Activated T-helper 1 cell treated with Interleukin-2 at 50 U/mL for 16 hours (primary cell): Measurements from ENCODE around the gene ATOH7.
"Not testable (repeated sequence)": the region's sequence is repeated elsewhere in the genome, so short reads cannot be mapped to it uniquely, and the experiment has no call there.

Experiments
- DNase-seq: peaks from one replicate; pipeline ENCODE4 v3.0.0-alpha.2; 2020; ENCODE audit warnings: low read depth

The ATOH7 gene

GRCh38 chr10:68237173-68237572, 5.3 kb upstream of the ATOH7 start:
- no peak for DNase-seq

GRCh38 chr10:68235581-68235980, 3.7 kb upstream of the ATOH7 start:
- no peak for DNase-seq

- DNase-seq, result no peak
Observed at GRCh38 chr10:68235111-68235510, 3.2 kb upstream of the ATOH7 start.

GRCh38 chr10:68233046-68233445, 1.1 kb upstream of the ATOH7 start:
- no peak for DNase-seq

GRCh38 chr10:68231106-68231816, 652 bp downstream of the ATOH7 start:
- no peak for DNase-seq

GRCh38 chr10:68230268-68230667, 1.6 kb downstream of the ATOH7 start:
- DNase-seq, result no peak

GRCh38 chr10:68224810-68225209, 7.1 kb downstream of the ATOH7 start:
- DNase-seq, result no peak

GRCh38 chr10:68223535-68224165, 8.3 kb downstream of the ATOH7 start:
- DNase-seq, result no peak

GRCh38 chr10:68222391-68222790, 9.5 kb downstream of the ATOH7 start:
- no peak for DNase-seq

- no peak for DNase-seq
Observed at GRCh38 chr10:68221196-68221595, 10.7 kb downstream of the ATOH7 start.

- DNase-seq, result no peak
Observed at GRCh38 chr10:68218786-68219185, 13.1 kb downstream of the ATOH7 start.

GRCh38 chr10:68212721-68213352, 19.1 kb downstream of the ATOH7 start:
- no peak for DNase-seq

- DNase-seq, result no peak
Observed at GRCh38 chr10:68211669-68212068, 20.2 kb downstream of the ATOH7 start.

GRCh38 chr10:68208424-68209042, 23.4 kb downstream of the ATOH7 start:
- DNase-seq, result no peak

- no peak for DNase-seq
Observed at GRCh38 chr10:68202960-68203353, 29.0 kb downstream of the ATOH7 start.

GRCh38 chr10:68196701-68197100, 35.2 kb downstream of the ATOH7 start:
- DNase-seq, result no peak

GRCh38 chr10:68195776-68196175, 36.1 kb downstream of the ATOH7 start:
- DNase-seq, result not testable (repeated sequence)

GRCh38 chr10:68194290-68194689, 37.6 kb downstream of the ATOH7 start:
- no peak for DNase-seq

- DNase-seq, result no peak
Observed at GRCh38 chr10:68192113-68192512, 39.8 kb downstream of the ATOH7 start.

- DNase-seq, result no peak
Observed at GRCh38 chr10:68188835-68189234, 43.1 kb downstream of the ATOH7 start.

- DNase-seq, result no peak
Observed at GRCh38 chr10:68185085-68185484, 46.8 kb downstream of the ATOH7 start.

GRCh38 chr10:68184546-68184945, 47.4 kb downstream of the ATOH7 start:
- DNase-seq, result no peak
